H1 (cell line): Measurements from ENCODE around the gene RBM47. TPM values are rescaled to one million over a fixed set of nuclear protein-coding genes. Genes with fewer than 3 reads are reported as not detected.
A peak's percentile ranks its signal among the peaks of the same experiment; 100 is the strongest.

Experiments
- CTCF ChIA-PET: fragments of 300-600 bp; sonication (Branson Sonifier 250); formaldehyde crosslinking; loops from one replicate; lab custom pipeline; 2021; ENCODE audit not compliant: partially characterized antibody; lab: Charles Lee
- POLR2A ChIA-PET: fragments of 300-600 bp; sonication (Branson Sonifier 250); formaldehyde crosslinking; loops from one replicate; lab custom pipeline; 2021; ENCODE audit warnings: inconsistent platforms; ENCODE audit not compliant: partially characterized antibody; lab: Charles Lee
- DNase-seq, 2 experiments: peaks; one replicate each; pipeline versions ENCODE4 v3.0.0 to v3.0.0-alpha.2; 2010 to 2022; ENCODE audit warnings: low spot score in 2 of 2, low read depth in 1 of 2, mixed read lengths in 1 of 2
- FAIRE-seq: peaks from 2 replicates; lab custom pipeline; 2011; peaks lifted over from hg19 to GRCh38; lab: Jason Lieb, UNC
- H2AFZ ChIP-seq: 2 replicates; pipeline ENCODE4 v1.8.1; 2012; ENCODE audit warnings: low read length, inconsistent platforms
- H2AK5ac ChIP-seq: 2 replicates; pipeline ENCODE4 v1.6.1; 2013; ENCODE audit warnings: low read depth, low read length
- H2BK120ac ChIP-seq: replicated peaks from 2 replicates; pipeline ENCODE3; 2013; ENCODE audit warnings: low read depth, low read length, inconsistent platforms
- H2BK12ac ChIP-seq: 2 replicates; pipeline ENCODE4 v1.6.1; 2013; ENCODE audit warnings: low read depth, low read length
- H2BK15ac ChIP-seq: 2 replicates; pipeline ENCODE4 v1.6.1; 2013; ENCODE audit warnings: low read length
- H2BK20ac ChIP-seq: 2 replicates; pipeline ENCODE4 v1.6.1; 2013; ENCODE audit warnings: low read length
- H2BK5ac ChIP-seq: 2 replicates; pipeline ENCODE4 v1.6.1; 2013; ENCODE audit warnings: low read depth, low read length
- H3K14ac ChIP-seq: 2 replicates; pipeline ENCODE4 v1.6.1; 2013; ENCODE audit warnings: inconsistent platforms; ENCODE audit not compliant: insufficient read length
- H3K18ac ChIP-seq: 2 replicates; pipeline ENCODE4 v1.6.1; 2013; ENCODE audit warnings: low read length; ENCODE audit errors: extremely low read depth
- H3K23ac ChIP-seq: 2 replicates; pipeline ENCODE4 v1.6.1; 2013; ENCODE audit warnings: inconsistent platforms; ENCODE audit not compliant: insufficient read length
- H3K23me2 ChIP-seq: 2 replicates; pipeline ENCODE4 v1.6.1; 2013; ENCODE audit warnings: low read depth, low read length
- H3K27ac ChIP-seq: 2 replicates; pipeline ENCODE4 v1.6.1; 2011; ENCODE audit warnings: low read depth, low read length, inconsistent platforms
- H3K27me3 ChIP-seq, 4 experiments: replicated peaks in 1 of 4; 1 replicate in 1 of 4; 2 replicates in 3 of 4; pipeline versions ENCODE4 v1.6.1 to v1.8.1; 2011 to 2013; ENCODE audit warnings: low read length in 3 of 4, mild to moderate bottlenecking in 3 of 4, inconsistent platforms in 2 of 4, mixed read lengths in 2 of 4, moderate library complexity in 1 of 4; ENCODE audit not compliant: control insufficient read depth in 3 of 4, insufficient read depth in 3 of 4; ENCODE audit errors: extremely low read depth in 1 of 4
- H3K36me3 ChIP-seq, 4 experiments: 2 replicates each; pipeline versions ENCODE4 v1.6.1 to v1.8.1; 2011 to 2013; ENCODE audit warnings: mild to moderate bottlenecking in 4 of 4, low read length in 3 of 4, moderate library complexity in 2 of 4, control low read depth in 1 of 4, inconsistent platforms in 1 of 4; ENCODE audit not compliant: insufficient read depth in 4 of 4, control insufficient read depth in 2 of 4
- H3K4ac ChIP-seq: replicated peaks from 2 replicates; pipeline ENCODE3; 2013; ENCODE audit warnings: low read length, low read depth, mixed read lengths, inconsistent platforms; ENCODE audit not compliant: insufficient read length
- H3K4me1 ChIP-seq, 4 experiments: replicated peaks in 1 of 4; 1 replicate in 1 of 4; 2 replicates in 3 of 4; pipeline versions ENCODE4 v1.6.1 to v1.8.1; 2011 to 2013; ENCODE audit warnings: low read length in 3 of 4, inconsistent platforms in 2 of 4, mixed read lengths in 1 of 4; ENCODE audit not compliant: insufficient read depth in 4 of 4, control insufficient read depth in 3 of 4
- H3K4me2 ChIP-seq, 2 experiments: 2 replicates each; pipeline versions ENCODE4 v1.6.1 to v1.8.1; 2011 to 2013; ENCODE audit warnings: low read depth in 2 of 2, low read length in 2 of 2, control low read depth in 1 of 2, inconsistent platforms in 1 of 2, mild to moderate bottlenecking in 1 of 2; ENCODE audit not compliant: insufficient read depth in 1 of 2
- H3K4me3 ChIP-seq, 4 experiments: fragments of 200-600, 300-600 bp in 1 of 4; sonication (generic), shearing (Covaris generic), sonication (Bioruptor Twin) in 1 of 4; 2 replicates each; pipeline versions ENCODE4 v1.5.1 to v1.8.1; 2011 to 2016; ENCODE audit warnings: low read length in 4 of 4, low read depth in 3 of 4, control low read depth in 2 of 4, inconsistent platforms in 2 of 4, mild to moderate bottlenecking in 2 of 4, mixed read lengths in 1 of 4, moderate library complexity in 1 of 4; ENCODE audit not compliant: insufficient read depth in 2 of 4; ENCODE audit errors: extremely low read depth in 1 of 4
- H3K56ac ChIP-seq: replicated peaks from 2 replicates; pipeline ENCODE3; 2013; ENCODE audit warnings: low read depth, mild to moderate bottlenecking, mixed read lengths, low read length, inconsistent platforms; ENCODE audit not compliant: insufficient read length
- H3K79me1 ChIP-seq: 2 replicates; pipeline ENCODE4 v1.6.1; 2013; ENCODE audit warnings: low read depth, low read length, control low read depth
- H3K79me2 ChIP-seq, 2 experiments: 2 replicates each; pipeline versions ENCODE4 v1.6.1 to v1.8.1; 2012 to 2013; ENCODE audit warnings: low read length in 2 of 2, mild to moderate bottlenecking in 2 of 2, inconsistent platforms in 1 of 2; ENCODE audit not compliant: insufficient read depth in 2 of 2, control insufficient read depth in 1 of 2
- H3K9ac ChIP-seq, 4 experiments: replicated peaks in 1 of 4; 1 replicate in 1 of 4; 2 replicates in 3 of 4; pipeline versions ENCODE4 v1.6.1 to v1.8.1; 2011 to 2013; ENCODE audit warnings: low read depth in 3 of 4, low read length in 3 of 4, control low read depth in 2 of 4, mild to moderate bottlenecking in 2 of 4, moderate library complexity in 2 of 4, inconsistent platforms in 1 of 4; ENCODE audit errors: extremely low read depth in 1 of 4
- H3K9me3 ChIP-seq, 2 experiments: 2 replicates each; pipeline versions ENCODE4 v1.6.1 to v1.8.1; 2012 to 2013; ENCODE audit warnings: mild to moderate bottlenecking in 2 of 2, moderate library complexity in 2 of 2, control low read depth in 1 of 2, inconsistent platforms in 1 of 2, low read depth in 1 of 2, low read length in 1 of 2, mixed read lengths in 1 of 2; ENCODE audit not compliant: insufficient read depth in 2 of 2
- H4K20me1 ChIP-seq, 2 experiments: replicated peaks in 1 of 2; 2 replicates each; pipeline versions ENCODE3 to v1.8.1; 2011 to 2013; ENCODE audit warnings: inconsistent platforms in 2 of 2, low read length in 2 of 2, mild to moderate bottlenecking in 1 of 2; ENCODE audit not compliant: insufficient read depth in 2 of 2, control insufficient read depth in 1 of 2
- H4K5ac ChIP-seq: 2 replicates; pipeline ENCODE4 v1.6.1; 2013; ENCODE audit warnings: low read length, low read depth, mixed read lengths, inconsistent platforms; ENCODE audit not compliant: insufficient read length
- H4K8ac ChIP-seq: 2 replicates; pipeline ENCODE4 v1.8.0; 2013; ENCODE audit warnings: mild to moderate bottlenecking, moderate library complexity, low read length, inconsistent platforms; ENCODE audit not compliant: insufficient read depth; ENCODE audit errors: extremely low read depth
- H4K91ac ChIP-seq: replicated peaks from 2 replicates; pipeline ENCODE3; 2013; ENCODE audit warnings: low read length, mixed read lengths, inconsistent platforms; ENCODE audit not compliant: insufficient read length
- ASH2L ChIP-seq: fragments of 200-600, 300-600 bp; sonication (generic); IDR thresholded peaks from one replicate; pipeline ENCODE4 v1.7.1; 2017; ENCODE audit warnings: low read length
- BRCA1 ChIP-seq: IDR thresholded peaks from 2 replicates; pipeline ENCODE4 v1.6.1; 2012; ENCODE audit warnings: low read depth, low read length, improper control_type of control experiment
- CBX8 ChIP-seq: fragments of 300-800, 300-1000 bp; sonication (generic); IDR thresholded peaks from 2 replicates; pipeline ENCODE4 v1.7.1; 2016; ENCODE audit warnings: low read depth, low read length, borderline replicate concordance
- EGR1 ChIP-seq: IDR thresholded peaks from 2 replicates; pipeline ENCODE4 v1.6.1; 2011; ENCODE audit warnings: low read depth, low read length, borderline replicate concordance
- EZH2 ChIP-seq: fragments of 200-600 bp; sonication (generic); IDR thresholded peaks from 2 replicates; pipeline ENCODE4 v1.7.1; 2012; ENCODE audit warnings: low read depth, mild to moderate bottlenecking, moderate library complexity, low read length, inconsistent platforms; ENCODE audit not compliant: severe bottlenecking
- FOSL1 ChIP-seq: IDR thresholded peaks from 2 replicates; pipeline ENCODE4 v1.6.1; 2011; ENCODE audit warnings: mild to moderate bottlenecking, low read depth, low read length, moderate library complexity; ENCODE audit not compliant: insufficient read depth
- GABPA ChIP-seq: IDR thresholded peaks from 2 replicates; pipeline ENCODE4 v1.6.1; 2011; ENCODE audit warnings: mild to moderate bottlenecking, low read length, moderate library complexity, borderline replicate concordance; ENCODE audit not compliant: insufficient read depth
- HDAC6 ChIP-seq: IDR thresholded peaks from one replicate; pipeline ENCODE4 v1.7.1; 2012; ENCODE audit warnings: low read depth, mild to moderate bottlenecking, inconsistent platforms, low read length, moderate library complexity
- NRF1 ChIP-seq: IDR thresholded peaks from 2 replicates; pipeline ENCODE4 v1.6.1; 2011; ENCODE audit warnings: mild to moderate bottlenecking, low read depth, low read length, improper control_type of control experiment
- RNF2 ChIP-seq: fragments of 200-900, 300-1000 bp; sonication (generic); IDR thresholded peaks from 2 replicates; pipeline ENCODE4 v1.7.1; 2016; ENCODE audit warnings: borderline replicate concordance, low read depth, mild to moderate bottlenecking, antibody characterized with exemption, low read length; ENCODE audit not compliant: poor library complexity, severe bottlenecking; ENCODE audit errors: missing control alignments
- RXRA ChIP-seq: IDR thresholded peaks from 2 replicates; pipeline ENCODE4 v1.6.1; 2011; ENCODE audit warnings: low read depth, mild to moderate bottlenecking, low read length, moderate library complexity; ENCODE audit not compliant: insufficient read depth
- SRF ChIP-seq: IDR thresholded peaks from 2 replicates; pipeline ENCODE4 v1.6.1; 2011; ENCODE audit warnings: mild to moderate bottlenecking, low read depth, low read length, moderate library complexity
- WGBS, 2 experiments: shearing (Covaris generic) in 1 of 2; methylation state at CpG; one replicate each; pipeline versions ENCODE4 v1.1.6 to v1.1.7; 2013 to 2015; ENCODE audit warnings: low lambda C conversion rate in 2 of 2, mixed read lengths in 2 of 2, inconsistent platforms in 1 of 2, low coverage in 1 of 2, missing lambda C conversion rate in 1 of 2; ENCODE audit not compliant: insufficient replicate concordance in 2 of 2, insufficient coverage in 1 of 2, insufficient read length in 1 of 2; ENCODE audit errors: extremely low coverage in 1 of 2, missing lambda C conversion rate in 1 of 2; 5-methylcytosine and 5-hydroxymethylcytosine counted together
- polyA plus RNA-seq, 7 experiments: library from polyadenylated mRNA; depleted of rRNA in 3 of 7; stranded (reverse) in 5 of 7; unstranded in 2 of 7; fragments of >200 nt in 5 of 7; fragments of 200-250 nt in 2 of 7; gene quantifications; 1 replicate in 5 of 7; 2 replicates in 1 of 7; 4 replicates in 1 of 7; pipeline versions ENCODE4 v1.2.1 to v1.2.3, GENCODE V29; 2011 to 2013; ENCODE audit warnings: missing spikeins in 2 of 7, mixed read lengths in 2 of 7
- total RNA-seq: library from RNA; stranded (reverse); fragmentation: NEBNext Ultra II Directional; extraction: Animal tissue kit (Norgen Biotek cat#: 25700); gene quantifications from 2 replicates; pipeline ENCODE4 v1.2.1, GENCODE V29; 2021

The RBM47 gene
- total and polyA plus RNA-seq, 2 of the 8 experiments (the other 6 are each of a cell fraction or from before 2014, with no cell fraction given) = 42.8 to 78.9 TPM

- no peak overlapping the region for H4K5ac ChIP-seq
- H2BK5ac ChIP-seq = no peak overlapping the region
- no peaks in the 10 kb centered on the region for H3K9me3 ChIP-seq
- 69% methylated on average over 3 of the region's 3 CpGs; no CpG with 5 or more reads in 1 of the 2 experiments for WGBS, 2 experiments
- H3K27ac ChIP-seq = no peak overlapping the region
- no peak overlapping the region for H2BK20ac ChIP-seq
- no peak overlapping the region for H2BK12ac ChIP-seq
- H4K8ac ChIP-seq = no peak overlapping the region; the same call in 1 of the 2 replicates
- H3K4me2 ChIP-seq = no peak overlapping the region
- no peak overlapping the region for H2BK15ac ChIP-seq
- H4K20me1 ChIP-seq = no peaks in the 10 kb centered on the region
- no peak overlapping the region for H3K56ac ChIP-seq
- H3K36me3 ChIP-seq = no peaks in the 10 kb centered on the region
- DNase-seq (no peak), FAIRE-seq (no peak)
- H3K23ac ChIP-seq = no peak overlapping the region
- ChIA-PET CTCF (interaction anchor here (0.6 to 2.1 kb wide), 5 partner anchors 9 to 166 kb away, joined by 3 to 6 read pairs (median 3); no protein-coding TSS in a partner anchor), POLR2A (interaction anchor here (0.9 to 1.1 kb wide), 2 partner anchors 45 to 68 kb away, joined by 3 read pairs; no protein-coding TSS in a partner anchor)
- no peaks in the 10 kb centered on the region for H3K27me3 ChIP-seq
- H3K9ac ChIP-seq = no peak overlapping the region
- no peak overlapping the region for H2AK5ac ChIP-seq
- no peaks in the 10 kb centered on the region for H3K79me1 ChIP-seq
- TF ChIP-seq FOSL1 (no peak), RNF2 (no peak), RXRA (no peak), ASH2L (no peak), HDAC6 (no peak), NRF1 (no peak), EZH2 (no peak), EGR1 (no peak), BRCA1 (no peak), CBX8 (no peak), SRF (no peak), GABPA (no peak)
- no peak overlapping the region for H3K14ac ChIP-seq
- H3K23me2 ChIP-seq = no peaks in the 10 kb centered on the region
- no peak overlapping the region for H2BK120ac ChIP-seq
- H3K4ac ChIP-seq = no peak overlapping the region
- no peaks in the 10 kb centered on the region for H3K79me2 ChIP-seq
- peak overlapping the region; percentile 71 for H3K18ac ChIP-seq
- no peak overlapping the region for H3K4me3 ChIP-seq
- H3K4me1 ChIP-seq = peaks cover 0 to 8% (median 2%) of the 10 kb centered on the region in 4 experiments; a peak in 1 of 7 replicates
- H2AFZ ChIP-seq = 0 out of 2 replicates have a peak overlapping the region, but pooled peaks have one; percentile 70
- no peak overlapping the region for H4K91ac ChIP-seq
Measured at GRCh38 chr4:40379248-40379647, 250.4 kb downstream of the RBM47 start.
